Osteoblast (primary cell): ENCODE results near the gene KAT6B. TPM values are rescaled to one million over a fixed set of nuclear protein-coding genes. Genes with fewer than 3 reads are reported as not detected.

ENCODE experiments used
- DNase-seq: peaks from one replicate; pipeline ENCODE4 v3.0.0; 2011; ENCODE audit warnings: low spot score, mixed read lengths; ENCODE audit not compliant: insufficient read length; ENCODE audit errors: missing footprints
- H2AFZ ChIP-seq: 2 replicates; pipeline ENCODE4 v1.6.0; 2011; ENCODE audit warnings: mild to moderate bottlenecking, low read length
- H3K27ac ChIP-seq: 2 replicates; pipeline ENCODE4 v1.5.1; 2011; ENCODE audit warnings: mild to moderate bottlenecking, low read depth, low read length, moderate library complexity
- H3K27me3 ChIP-seq: 2 replicates; pipeline ENCODE4 v1.6.0; 2012; ENCODE audit warnings: mild to moderate bottlenecking, control low read depth, inconsistent platforms, low read length, moderate library complexity; ENCODE audit not compliant: insufficient read depth
- H3K36me3 ChIP-seq: 2 replicates; pipeline ENCODE4 v1.5.1; 2011; ENCODE audit warnings: mild to moderate bottlenecking, low read length, control low read depth, moderate library complexity; ENCODE audit not compliant: insufficient read depth
- H3K4me1 ChIP-seq: 2 replicates; pipeline ENCODE4 v1.5.1; 2011; ENCODE audit warnings: mild to moderate bottlenecking, low read length, control low read depth, moderate library complexity; ENCODE audit not compliant: insufficient read depth
- H3K4me2 ChIP-seq: 2 replicates; pipeline ENCODE4 v1.6.0; 2011; ENCODE audit warnings: mild to moderate bottlenecking, low read length; ENCODE audit not compliant: insufficient read depth
- H3K4me3 ChIP-seq: fragments of 200-600 bp; sonication (generic); 3 replicates; pipeline ENCODE4 v1.5.1; 2012; ENCODE audit warnings: mild to moderate bottlenecking, low read length, inconsistent platforms; ENCODE audit not compliant: insufficient read depth
- H3K79me2 ChIP-seq: 2 replicates; pipeline ENCODE4 v1.6.0; 2012; ENCODE audit warnings: mild to moderate bottlenecking, low read length, control low read depth, inconsistent platforms; ENCODE audit not compliant: insufficient read depth
- H3K9me3 ChIP-seq: 2 replicates; pipeline ENCODE4 v1.5.1; 2011; ENCODE audit warnings: low read depth, low read length, control low read depth
- H4K20me1 ChIP-seq: 2 replicates; pipeline ENCODE4 v1.6.0; 2012; ENCODE audit warnings: mild to moderate bottlenecking, low read length, control low read depth; ENCODE audit not compliant: insufficient read depth
- CTCF ChIP-seq: IDR thresholded peaks from 2 replicates; pipeline ENCODE4 v1.5.1; 2011; ENCODE audit warnings: mild to moderate bottlenecking, low read depth, low read length, moderate library complexity; ENCODE audit errors: extremely low read depth
- total RNA-seq: library from RNA; depleted of rRNA; stranded (reverse); fragments of >200 nt; gene quantifications from 2 replicates; pipeline ENCODE4 v1.2.3, GENCODE V29; 2012

KAT6B gene
- total RNA-seq, 1 donor, result 24.6 TPM

- no peaks in the 10 kb centered on the region for H4K20me1 ChIP-seq
- no peak for TF ChIP-seq CTCF
- H3K79me2 ChIP-seq, result no peaks in the 10 kb centered on the region
- no peaks in the 10 kb centered on the region for H3K27me3 ChIP-seq
- H3K9me3 ChIP-seq, result no peaks in the 10 kb centered on the region
- no peak overlapping the region for H3K27ac ChIP-seq
- DNase-seq, result no peak
- no peak overlapping the region for H3K4me2 ChIP-seq
- no peaks in the 10 kb centered on the region for H3K36me3 ChIP-seq
- no peak overlapping the region for H2AFZ ChIP-seq
- H3K4me3 ChIP-seq, result no peak overlapping the region
- no peaks in the 10 kb centered on the region for H3K4me1 ChIP-seq
Observed at GRCh38 chr10:75068523-75068922, 242.1 kb downstream of the KAT6B start.

GRCh38 chr10:75070476-75070875 is 244.1 kb downstream of the KAT6B start:
- Histone ChIP-seq H3K4me1 (no peaks in the 10 kb centered on the region), H3K27ac (no peak overlapping the region), H3K4me3 (no peak overlapping the region), H3K79me2 (no peaks in the 10 kb centered on the region), H3K9me3 (no peaks in the 10 kb centered on the region), H4K20me1 (no peaks in the 10 kb centered on the region), H2AFZ (no peak overlapping the region), H3K27me3 (no peaks in the 10 kb centered on the region), H3K36me3 (no peaks in the 10 kb centered on the region), H3K4me2 (no peak overlapping the region)
- no peak for TF ChIP-seq CTCF
- no peak for DNase-seq

GRCh38 chr10:75070961-75071428 is 244.6 kb downstream of the KAT6B start:
- Histone ChIP-seq H3K9me3 (no peaks in the 10 kb centered on the region), H3K27me3 (no peaks in the 10 kb centered on the region), H3K27ac (no peak overlapping the region), H2AFZ (no peak overlapping the region), H3K4me1 (no peaks in the 10 kb centered on the region), H3K79me2 (no peaks in the 10 kb centered on the region), H3K36me3 (no peaks in the 10 kb centered on the region), H3K4me3 (no peak overlapping the region), H4K20me1 (no peaks in the 10 kb centered on the region), H3K4me2 (no peak overlapping the region)
- no peak for DNase-seq
- no peak for TF ChIP-seq CTCF

- no peak for DNase-seq
- no peaks in the 10 kb centered on the region for H3K27me3 ChIP-seq
- no peak for TF ChIP-seq CTCF
- no peak overlapping the region for H3K4me3 ChIP-seq
- H3K4me2 ChIP-seq, result no peak overlapping the region
- H2AFZ ChIP-seq, result no peak overlapping the region
- no peak overlapping the region for H3K27ac ChIP-seq
- no peaks in the 10 kb centered on the region for H4K20me1 ChIP-seq
- H3K79me2 ChIP-seq, result no peaks in the 10 kb centered on the region
- H3K36me3 ChIP-seq, result no peaks in the 10 kb centered on the region
- no peaks in the 10 kb centered on the region for H3K4me1 ChIP-seq
- H3K9me3 ChIP-seq, result no peaks in the 10 kb centered on the region
Observed at GRCh38 chr10:75071756-75072155, 245.4 kb downstream of the KAT6B start.
